ENCODE results near the gene LMO1.

Gene LMO1

GRCh38 chr11:8260202-8260966 is 3.3 kb downstream of the LMO1 start:
- peaks cover 8% of the 10 kb centered on the region for H3K4me1 ChIP-seq (ENCODE audit: control insufficient read depth, insufficient read depth, low read length)
- no peaks in the 10 kb centered on the region for H3K9me3 ChIP-seq (ENCODE audit: control insufficient read depth, insufficient read depth, low read length)
- H3K36me3 ChIP-seq (ENCODE audit: control insufficient read depth, insufficient read depth, low read length), result no peaks in the 10 kb centered on the region
- H3K27me3 ChIP-seq (ENCODE audit: control insufficient read depth, insufficient read depth, low read length), result peaks cover 50% of the 10 kb centered on the region
- no peak overlapping the region for H3K4me3 ChIP-seq (ENCODE audit: low read depth, low read length)
- H3K9ac ChIP-seq (ENCODE audit: low read depth, low read length), result no peak overlapping the region

DNA sequence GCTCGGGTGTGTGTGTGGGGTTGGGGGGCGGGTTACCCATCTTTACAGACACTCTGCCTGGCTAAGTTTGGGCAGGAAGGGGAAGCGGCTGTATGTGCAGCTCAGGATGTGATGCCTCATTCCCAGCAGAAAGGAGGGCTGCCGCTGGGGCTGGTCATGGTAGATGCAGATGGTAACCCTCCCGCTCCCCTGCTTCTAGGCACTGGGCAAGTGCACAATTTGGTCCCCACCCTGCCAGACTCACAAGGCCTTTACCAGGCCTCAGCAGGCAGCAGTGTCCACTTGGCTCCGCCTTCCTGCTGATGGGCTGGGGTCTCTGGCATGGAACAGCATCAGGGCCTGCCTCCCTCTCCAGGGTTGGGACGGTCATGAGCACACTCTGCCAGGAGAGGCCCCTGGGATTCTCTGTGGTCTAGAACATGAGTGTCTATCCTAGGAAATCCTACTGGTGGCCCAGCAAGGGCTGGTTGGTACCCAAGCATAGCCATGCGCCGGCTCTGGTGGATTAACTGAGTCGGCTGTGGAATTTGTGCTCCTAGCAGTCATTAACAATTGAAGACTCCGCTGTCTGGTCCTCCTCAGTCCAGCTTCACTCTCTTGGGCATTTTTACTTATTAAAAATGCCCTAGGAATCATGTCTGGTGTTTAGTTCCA is 4.2 kb downstream of the LMO1 start:
- Histone ChIP-seq H3K9me3 (ENCODE audit: control insufficient read depth, insufficient read depth, low read length) (no peaks in the 10 kb centered on the region), H3K4me3 (ENCODE audit: low read depth, low read length) (no peak overlapping the region), H3K36me3 (ENCODE audit: control insufficient read depth, insufficient read depth, low read length) (no peaks in the 10 kb centered on the region), H3K9ac (ENCODE audit: low read depth, low read length) (no peak overlapping the region), H3K4me1 (ENCODE audit: control insufficient read depth, insufficient read depth, low read length) (peaks cover 8% of the 10 kb centered on the region), H3K27me3 (ENCODE audit: control insufficient read depth, insufficient read depth, low read length) (peaks cover 41% of the 10 kb centered on the region)

GRCh38 chr11:8258784-8259183 is 4.9 kb downstream of the LMO1 start:
- peaks cover 34% of the 10 kb centered on the region for H3K27me3 ChIP-seq (ENCODE audit: control insufficient read depth, insufficient read depth, low read length)
- no peaks in the 10 kb centered on the region for H3K36me3 ChIP-seq (ENCODE audit: control insufficient read depth, insufficient read depth, low read length)
- no peaks in the 10 kb centered on the region for H3K9me3 ChIP-seq (ENCODE audit: control insufficient read depth, insufficient read depth, low read length)
- peaks cover 8% of the 10 kb centered on the region for H3K4me1 ChIP-seq (ENCODE audit: control insufficient read depth, insufficient read depth, low read length)
- no peak overlapping the region for H3K9ac ChIP-seq (ENCODE audit: low read depth, low read length)
- H3K4me3 ChIP-seq (ENCODE audit: low read depth, low read length), result no peak overlapping the region

DNA sequence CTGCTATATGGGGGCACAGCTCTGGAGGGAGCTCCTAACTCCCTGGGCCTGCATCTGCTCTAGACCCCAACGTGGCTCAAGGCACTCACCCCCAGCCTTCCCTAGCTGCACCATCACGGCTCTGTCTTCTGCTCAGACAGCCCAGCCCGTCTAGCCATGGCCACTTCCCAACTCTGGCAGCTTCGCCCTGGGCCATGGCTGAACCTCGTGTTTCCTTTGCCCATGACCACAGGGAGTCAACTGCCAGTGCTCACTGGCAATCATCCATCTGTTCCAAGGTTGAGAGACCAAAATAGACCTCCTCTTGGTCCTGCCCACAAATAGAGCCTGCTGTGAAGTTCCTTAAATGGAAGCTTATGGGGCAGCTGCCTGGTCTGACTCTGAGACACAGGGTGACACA is 5.4 kb downstream of the LMO1 start:
- no peaks in the 10 kb centered on the region for H3K9me3 ChIP-seq (ENCODE audit: control insufficient read depth, insufficient read depth, low read length)
- H3K36me3 ChIP-seq (ENCODE audit: control insufficient read depth, insufficient read depth, low read length), result no peaks in the 10 kb centered on the region
- peaks cover 6% of the 10 kb centered on the region for H3K4me1 ChIP-seq (ENCODE audit: control insufficient read depth, insufficient read depth, low read length)
- H3K9ac ChIP-seq (ENCODE audit: low read depth, low read length), result no peak overlapping the region
- H3K27me3 ChIP-seq (ENCODE audit: control insufficient read depth, insufficient read depth, low read length), result peaks cover 29% of the 10 kb centered on the region
- H3K4me3 ChIP-seq (ENCODE audit: low read depth, low read length), result no peak overlapping the region

GRCh38 chr11:8257003-8257664 is 6.5 kb downstream of the LMO1 start:
- Histone ChIP-seq H3K9me3 (ENCODE audit: control insufficient read depth, insufficient read depth, low read length) (no peaks in the 10 kb centered on the region), H3K27me3 (ENCODE audit: control insufficient read depth, insufficient read depth, low read length) (peaks cover 23% of the 10 kb centered on the region), H3K36me3 (ENCODE audit: control insufficient read depth, insufficient read depth, low read length) (no peaks in the 10 kb centered on the region), H3K4me1 (ENCODE audit: control insufficient read depth, insufficient read depth, low read length) (peaks cover 3% of the 10 kb centered on the region), H3K9ac (ENCODE audit: low read depth, low read length) (no peak overlapping the region), H3K4me3 (ENCODE audit: low read depth, low read length) (no peak overlapping the region)

GRCh38 chr11:8256271-8257002 is 7.2 kb downstream of the LMO1 start:
- Histone ChIP-seq H3K27me3 (ENCODE audit: control insufficient read depth, insufficient read depth, low read length) (peaks cover 16% of the 10 kb centered on the region), H3K4me1 (ENCODE audit: control insufficient read depth, insufficient read depth, low read length) (no peaks in the 10 kb centered on the region), H3K4me3 (ENCODE audit: low read depth, low read length) (no peak overlapping the region), H3K36me3 (ENCODE audit: control insufficient read depth, insufficient read depth, low read length) (no peaks in the 10 kb centered on the region), H3K9ac (ENCODE audit: low read depth, low read length) (no peak overlapping the region), H3K9me3 (ENCODE audit: control insufficient read depth, insufficient read depth, low read length) (no peaks in the 10 kb centered on the region)

- H3K4me3 ChIP-seq (ENCODE audit: low read depth, low read length), result no peak overlapping the region
- H3K9ac ChIP-seq (ENCODE audit: low read depth, low read length), result no peak overlapping the region
Observed at GRCh38 chr11:8253566-8253965, 10.1 kb downstream of the LMO1 start.

DNA sequence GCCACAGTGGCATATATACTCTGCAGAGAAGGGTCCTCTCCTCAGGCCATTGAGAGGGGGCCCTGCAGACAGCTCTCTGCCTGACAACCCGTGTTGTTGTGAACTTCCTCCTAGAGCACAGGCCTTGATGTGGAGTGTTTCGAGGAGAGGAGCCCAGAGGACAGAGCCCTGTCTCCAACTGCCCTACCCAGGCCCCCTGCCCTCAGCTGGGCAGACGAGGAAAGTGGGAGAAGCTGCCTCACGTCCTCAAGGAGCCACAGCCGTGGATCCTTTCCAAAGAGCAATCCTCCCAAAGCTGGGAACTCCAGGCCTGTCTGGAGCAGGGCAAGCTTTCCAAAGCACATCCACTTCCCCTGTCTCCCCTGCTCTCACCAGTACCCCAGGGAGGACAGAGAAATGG is 10.7 kb downstream of the LMO1 start:
- no peak overlapping the region for H3K4me3 ChIP-seq (ENCODE audit: low read depth, low read length)

More at GRCh38 chr11:8253566-8253965, 10.1 kb downstream of the LMO1 start:
- no peaks in the 10 kb centered on the region for H3K9me3 ChIP-seq (ENCODE audit: control insufficient read depth, insufficient read depth, low read length)
- H3K27me3 ChIP-seq (ENCODE audit: control insufficient read depth, insufficient read depth, low read length), result no peaks in the 10 kb centered on the region
- no peaks in the 10 kb centered on the region for H3K4me1 ChIP-seq (ENCODE audit: control insufficient read depth, insufficient read depth, low read length)
- H3K36me3 ChIP-seq (ENCODE audit: control insufficient read depth, insufficient read depth, low read length), result no peaks in the 10 kb centered on the region

DNA sequence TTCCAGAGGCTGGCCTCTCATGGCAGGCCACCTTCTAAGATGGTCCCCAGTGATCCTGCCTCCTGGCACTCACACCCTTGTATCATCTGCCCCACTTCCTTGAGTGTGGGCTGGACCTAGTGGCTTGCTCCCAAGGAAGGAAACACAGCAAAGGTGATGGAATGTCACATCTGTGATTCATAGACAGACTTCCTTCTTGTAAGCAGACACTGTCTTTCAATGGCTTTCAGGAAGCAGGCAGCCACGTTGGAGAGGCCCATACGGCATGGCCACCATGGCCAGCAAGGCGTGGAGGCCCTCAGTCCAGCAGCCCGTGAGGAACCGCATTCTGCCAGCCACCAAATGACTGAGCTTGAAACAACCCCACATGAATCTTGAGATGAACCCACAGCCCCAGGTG is 11.3 kb downstream of the LMO1 start:
- Histone ChIP-seq H3K4me3 (ENCODE audit: low read depth, low read length) (no peak overlapping the region), H3K9me3 (ENCODE audit: control insufficient read depth, insufficient read depth, low read length) (no peaks in the 10 kb centered on the region), H3K36me3 (ENCODE audit: control insufficient read depth, insufficient read depth, low read length) (no peaks in the 10 kb centered on the region), H3K27me3 (ENCODE audit: control insufficient read depth, insufficient read depth, low read length) (no peaks in the 10 kb centered on the region), H3K9ac (ENCODE audit: low read depth, low read length) (no peak overlapping the region), H3K4me1 (ENCODE audit: control insufficient read depth, insufficient read depth, low read length) (no peaks in the 10 kb centered on the region)

More for the DNA sequence above, 10.7 kb downstream of the LMO1 start:
- no peaks in the 10 kb centered on the region for H3K9me3 ChIP-seq (ENCODE audit: control insufficient read depth, insufficient read depth, low read length)
- no peaks in the 10 kb centered on the region for H3K36me3 ChIP-seq (ENCODE audit: control insufficient read depth, insufficient read depth, low read length)
- no peaks in the 10 kb centered on the region for H3K4me1 ChIP-seq (ENCODE audit: control insufficient read depth, insufficient read depth, low read length)
- H3K27me3 ChIP-seq (ENCODE audit: control insufficient read depth, insufficient read depth, low read length), result no peaks in the 10 kb centered on the region
- H3K9ac ChIP-seq (ENCODE audit: low read depth, low read length), result no peak overlapping the region

GRCh38 chr11:8251616-8252295 is 11.9 kb downstream of the LMO1 start:
- no peak overlapping the region for H3K4me3 ChIP-seq (ENCODE audit: low read depth, low read length)
- H3K9me3 ChIP-seq (ENCODE audit: control insufficient read depth, insufficient read depth, low read length), result no peaks in the 10 kb centered on the region
- no peak overlapping the region for H3K9ac ChIP-seq (ENCODE audit: low read depth, low read length)
- H3K4me1 ChIP-seq (ENCODE audit: control insufficient read depth, insufficient read depth, low read length), result no peaks in the 10 kb centered on the region
- H3K36me3 ChIP-seq (ENCODE audit: control insufficient read depth, insufficient read depth, low read length), result no peaks in the 10 kb centered on the region
- H3K27me3 ChIP-seq (ENCODE audit: control insufficient read depth, insufficient read depth, low read length), result no peaks in the 10 kb centered on the region

- no peak overlapping the region for H3K4me3 ChIP-seq (ENCODE audit: low read depth, low read length)
- H3K4me1 ChIP-seq (ENCODE audit: control insufficient read depth, insufficient read depth, low read length), result no peaks in the 10 kb centered on the region
- no peaks in the 10 kb centered on the region for H3K27me3 ChIP-seq (ENCODE audit: control insufficient read depth, insufficient read depth, low read length)
- no peaks in the 10 kb centered on the region for H3K36me3 ChIP-seq (ENCODE audit: control insufficient read depth, insufficient read depth, low read length)
- H3K9ac ChIP-seq (ENCODE audit: low read depth, low read length), result no peak overlapping the region
- H3K9me3 ChIP-seq (ENCODE audit: control insufficient read depth, insufficient read depth, low read length), result no peaks in the 10 kb centered on the region
Observed at GRCh38 chr11:8250981-8251615, 12.6 kb downstream of the LMO1 start.
